GM12878 (cell line): ENCODE data around the gene ZNF30. TPM values are rescaled to one million over a fixed set of nuclear protein-coding genes. Genes with fewer than 3 reads are reported as not detected.
"Not testable (repeated sequence)": the region's sequence is repeated elsewhere in the genome, so short reads cannot be mapped to it uniquely, and the experiment has no call there.

ENCODE experiments used
- ATAC-seq: fragments of 200-7000 bp; cut with Tn5 transposase; 3 replicates; pipeline ENCODE4 v1.9.1; 2020; ENCODE audit warnings: mild to moderate bottlenecking, moderate library complexity
- BruUV-seq: library from RNA; stranded (reverse); fragments of 400-500 nt; replicated peaks from 2 replicates; lab custom pipeline; 2021; lab: Mats Ljungman, UMichigan
- CTCF ChIA-PET: fragments of 300-600 bp; sonication (Branson Sonifier 250); formaldehyde crosslinking; extraction: SDS; loops from one replicate; lab custom pipeline; 2021; ENCODE audit warnings: inconsistent platforms; lab: Yijun Ruan, JAX
- POLR2A ChIA-PET: fragments of 350-600 bp; formaldehyde crosslinking; extraction: SDS; loops from one replicate; lab custom pipeline; 2021; ENCODE audit warnings: inconsistent platforms; lab: Charles Lee
- RAD21 ChIA-PET: fragments of 300-600 bp; sonication (Branson Sonifier 250); formaldehyde crosslinking; loops from one replicate; lab custom pipeline; 2023; ENCODE audit warnings: antibody characterized with exemption; ENCODE audit not compliant: unreplicated experiment; lab: Charles Lee
- SMC1A ChIA-PET: fragments of 300-600 bp; sonication (Branson Sonifier 250); formaldehyde crosslinking; loops from one replicate; lab custom pipeline; 2023; ENCODE audit not compliant: unreplicated experiment, uncharacterized antibody; lab: Charles Lee
- DNase-seq: peaks from one replicate; pipeline ENCODE4 v3.0.0-alpha.2; 2011; ENCODE audit warnings: low read depth, low spot score
- FAIRE-seq: peaks from 3 replicates; lab custom pipeline; 2011; peaks lifted over from hg19 to GRCh38; lab: Jason Lieb, UNC
- H2AFZ ChIP-seq: 2 replicates; pipeline ENCODE4 v1.6.0; 2011; ENCODE audit warnings: low read depth, low read length, control low read depth; ENCODE audit not compliant: control insufficient read depth
- H3K27ac ChIP-seq: 2 replicates; pipeline ENCODE4 v1.5.1; 2011; ENCODE audit warnings: control low read depth; ENCODE audit not compliant: control insufficient read depth, insufficient read depth
- H3K27me3 ChIP-seq, 2 experiments: replicated peaks in 1 of 2; 2 replicates each; pipeline versions ENCODE4 v1.6.0 to v1.6.1; 2011; ENCODE audit warnings: low read length in 1 of 2; ENCODE audit not compliant: control insufficient read depth in 2 of 2, insufficient read depth in 2 of 2
- H3K36me3 ChIP-seq, 2 experiments: 2 replicates each; pipeline ENCODE4 v1.5.1; 2011; ENCODE audit warnings: low read length in 1 of 2; ENCODE audit not compliant: control insufficient read depth in 2 of 2, insufficient read depth in 2 of 2
- H3K4me1 ChIP-seq: 2 replicates; pipeline ENCODE4 v1.6.1; 2011; ENCODE audit warnings: mild to moderate bottlenecking, low read length, moderate library complexity, mixed read lengths; ENCODE audit not compliant: control insufficient read depth, insufficient read depth
- H3K4me2 ChIP-seq: 2 replicates; pipeline ENCODE4 v1.6.0; 2011; ENCODE audit warnings: control low read depth; ENCODE audit not compliant: control insufficient read depth, insufficient read depth
- H3K4me3 ChIP-seq: fragments of 200-600 bp; sonication (generic); 2 replicates; pipeline ENCODE4 v1.5.1; 2016
- H3K79me2 ChIP-seq: 2 replicates; pipeline ENCODE4 v1.6.0; 2011; ENCODE audit warnings: low read length; ENCODE audit not compliant: control insufficient read depth, insufficient read depth
- H3K9ac ChIP-seq: 2 replicates; pipeline ENCODE4 v1.8.0; 2011; ENCODE audit warnings: low read length, control low read depth, mixed read lengths; ENCODE audit not compliant: control insufficient read depth, insufficient read depth
- H3K9me3 ChIP-seq: replicated peaks from 3 replicates; pipeline ENCODE4 v1.5.1; 2011; ENCODE audit warnings: mild to moderate bottlenecking, low read length; ENCODE audit not compliant: control insufficient read depth, insufficient read depth
- H4K20me1 ChIP-seq: 2 replicates; pipeline ENCODE4 v1.6.0; 2011; ENCODE audit not compliant: control insufficient read depth, insufficient read depth
- PML ChIP-seq: IDR thresholded peaks from 2 replicates; pipeline ENCODE4 v1.6.1; 2012; ENCODE audit warnings: low read length, inconsistent platforms
- PRDM15 ChIP-seq: fragments of 450-650 bp; formaldehyde crosslinking; IDR thresholded peaks from 2 replicates; pipeline ENCODE4 v1.4.0; 2020; ENCODE audit warnings: mild to moderate bottlenecking, moderate library complexity
- TCF3 ChIP-seq: IDR thresholded peaks from 2 replicates; pipeline ENCODE4 v1.6.1; 2012; ENCODE audit warnings: low read depth, mild to moderate bottlenecking, low read length, borderline replicate concordance; ENCODE audit not compliant: insufficient read depth
- WGBS: methylation state at CpG from one replicate; pipeline ENCODE4 v1.1.6; 2016; ENCODE audit warnings: low lambda C conversion rate; ENCODE audit not compliant: insufficient replicate concordance, insufficient coverage; ENCODE audit errors: missing lambda C conversion rate; 5-methylcytosine and 5-hydroxymethylcytosine counted together
- in situ Hi-C: fragments of 300-500 bp; cut with MboI; formaldehyde crosslinking; loops from 9 replicates; pipeline ENCODE4 v1.14.3; 2018; ENCODE audit warnings: mixed read lengths
- intact Hi-C: fragments of 100-400 bp; cut with micrococcal nuclease; formaldehyde crosslinking; loops from one replicate; pipeline ENCODE4 v1.14.2; 2022; ENCODE audit not compliant: unreplicated experiment
- polyA plus RNA-seq, 11 experiments: library from polyadenylated mRNA; depleted of rRNA in 4 of 11; unstranded in 6 of 11; stranded (reverse) in 5 of 11; fragments of >200 nt; fragmentation: Nextera tagmentation in 4 of 11; fragmentation: Illumina TruSeq in 1 of 11; extraction: Ambion mirVana in 4 of 11; extraction: Trizol in 1 of 11; gene quantifications; 1 replicate in 1 of 11; 2 replicates in 10 of 11; pipeline versions ENCODE4 v1.2.1 to v1.2.3, GENCODE V29; 2011 to 2016; ENCODE audit warnings: inconsistent platforms in 2 of 11, missing spikeins in 2 of 11, low read depth in 1 of 11
- total RNA-seq, 4 experiments: library from RNA; depleted of rRNA in 3 of 4; stranded (reverse); fragments of >200 nt in 3 of 4; fragmentation: Illumina TruSeq in 1 of 4; extraction: Trizol in 1 of 4; gene quantifications; 2 replicates each; pipeline versions ENCODE4 v1.2.1 to v1.2.3, GENCODE V29; 2013 to 2021

The ZNF30 gene
- total and polyA plus RNA-seq, 10 of the 15 experiments (the other 5 are each of a cell fraction or from before 2014, with no cell fraction given): 0.85 to 2.3 (median 1.3) TPM

GRCh38 chr19:34918190-34918589 is 8.5 kb upstream of the ZNF30 start (continued):
- TF ChIP-seq TCF3: no peak
- no peak for TF ChIP-seq PRDM15 (CRISPR knock-in tag)
- no peak for TF ChIP-seq PML

- H3K27me3 ChIP-seq, in situ Hi-C loops, FAIRE-seq, ATAC-seq, SMC1A ChIA-PET, H3K27ac ChIP-seq, H3K36me3 ChIP-seq, H3K4me1 ChIP-seq, DNase-seq, H3K4me2 ChIP-seq, POLR2A ChIA-PET, H3K4me3 ChIP-seq, H3K79me2 ChIP-seq, CTCF ChIA-PET, H4K20me1 ChIP-seq, H2AFZ ChIP-seq, BruUV-seq, H3K9ac ChIP-seq, RAD21 ChIA-PET, intact Hi-C loops, H3K9me3 ChIP-seq: not testable (repeated sequence)
- WGBS: 29% methylated on average over 8 of the region's 8 CpGs
These were observed 6.5 kb upstream of the ZNF30 start for GRCh38 chr19:34920090-34920786.
